CD4-positive, alpha-beta memory T cell (primary cell): ENCODE results near the gene SMAGP. TPM values are rescaled to one million over a fixed set of nuclear protein-coding genes. Genes with fewer than 3 reads are reported as not detected.

Source experiments
- CTCF ChIA-PET: fragments of 350-600 bp; sonication (Branson Sonifier 250); formaldehyde crosslinking; loops from one replicate; lab custom pipeline; 2021; ENCODE audit warnings: inconsistent platforms; ENCODE audit not compliant: partially characterized antibody; lab: Charles Lee
- POLR2A ChIA-PET: fragments of 350-600 bp; sonication (Branson Sonifier 250); formaldehyde crosslinking; loops from one replicate; lab custom pipeline; 2021; ENCODE audit not compliant: partially characterized antibody; lab: Charles Lee
- DNase-seq, 5 donors: peaks; one replicate each; pipeline versions ENCODE4 v3.0.0 to v3.0.0-alpha.2; 2020 to 2022; ENCODE audit warnings: mixed read lengths in 1 of 5
- H3K27ac ChIP-seq: one replicate; pipeline ENCODE4 v1.7.0; 2013; ENCODE audit warnings: low read depth, low read length
- H3K27me3 ChIP-seq: 2 replicates; pipeline ENCODE4 v1.7.0; 2013; ENCODE audit warnings: mild to moderate bottlenecking, low read length, moderate library complexity; ENCODE audit not compliant: insufficient read depth
- H3K36me3 ChIP-seq: 2 replicates; pipeline ENCODE4 v1.7.0; 2013; ENCODE audit warnings: mild to moderate bottlenecking, low read length, moderate library complexity; ENCODE audit not compliant: insufficient read depth
- H3K4me1 ChIP-seq: 2 replicates; pipeline ENCODE4 v1.7.0; 2013; ENCODE audit warnings: mild to moderate bottlenecking, low read length, moderate library complexity; ENCODE audit not compliant: insufficient read depth
- H3K4me3 ChIP-seq, 2 donors: one replicate each; pipeline ENCODE4 v1.7.0; 2013; ENCODE audit warnings: low read length in 2 of 2, mild to moderate bottlenecking in 1 of 2
- H3K9me3 ChIP-seq, 2 donors: one replicate each; pipeline ENCODE4 v1.7.0; 2013; ENCODE audit warnings: low read length in 2 of 2, control low read depth in 1 of 2; ENCODE audit not compliant: control insufficient read depth in 1 of 2
- H3K27ac Mint-ChIP-seq, 7 donors: one replicate each; pipeline ENCODE4 v1.8.0; 2020 to 2021; ENCODE audit warnings: mixed read lengths in 7 of 7, mild to moderate bottlenecking in 6 of 7, inconsistent platforms in 3 of 7, moderate library complexity in 3 of 7
- H3K27me3 Mint-ChIP-seq, 2 donors: one replicate each; pipeline ENCODE4 v1.8.0; 2020 to 2021; ENCODE audit warnings: mixed read lengths in 2 of 2
- H3K36me3 Mint-ChIP-seq, 2 donors: one replicate each; pipeline ENCODE4 v1.8.0; 2020 to 2021; ENCODE audit warnings: mixed read lengths in 2 of 2, inconsistent platforms in 1 of 2, mild to moderate bottlenecking in 1 of 2
- H3K4me1 Mint-ChIP-seq, 4 donors: one replicate each; pipeline ENCODE4 v1.8.0; 2020 to 2021; ENCODE audit warnings: mixed read lengths in 4 of 4, mild to moderate bottlenecking in 1 of 4
- H3K4me3 Mint-ChIP-seq, 8 donors: one replicate each; pipeline ENCODE4 v1.8.0; 2020 to 2021; ENCODE audit warnings: mixed read lengths in 8 of 8, mild to moderate bottlenecking in 7 of 8, moderate library complexity in 6 of 8, inconsistent platforms in 3 of 8
- H3K9me3 Mint-ChIP-seq, 8 donors: one replicate each; pipeline ENCODE4 v1.8.0; 2020 to 2021; ENCODE audit warnings: mixed read lengths in 8 of 8, mild to moderate bottlenecking in 5 of 8, inconsistent platforms in 3 of 8, moderate library complexity in 1 of 8
- intact Hi-C: fragments of 100-400 bp; cut with micrococcal nuclease; formaldehyde crosslinking; loops from one replicate; pipeline ENCODE4 v1.15.1; 2023
- polyA plus RNA-seq, 2 donors: library from polyadenylated mRNA; unstranded; fragments of 300-500 nt; fragmentation: Illumina TruSeq; gene quantifications; one replicate each; pipeline ENCODE4 v1.2.3, GENCODE V29; 2021
- total RNA-seq, 2 experiments: library from RNA; stranded (reverse); gene quantifications; one replicate each; pipeline ENCODE4 v1.2.3, GENCODE V29; 2021

The SMAGP gene
- total and polyA plus RNA-seq, 4 experiments from 2014 or later = 3.9 to 18.9 (median 8.0) TPM

DNA sequence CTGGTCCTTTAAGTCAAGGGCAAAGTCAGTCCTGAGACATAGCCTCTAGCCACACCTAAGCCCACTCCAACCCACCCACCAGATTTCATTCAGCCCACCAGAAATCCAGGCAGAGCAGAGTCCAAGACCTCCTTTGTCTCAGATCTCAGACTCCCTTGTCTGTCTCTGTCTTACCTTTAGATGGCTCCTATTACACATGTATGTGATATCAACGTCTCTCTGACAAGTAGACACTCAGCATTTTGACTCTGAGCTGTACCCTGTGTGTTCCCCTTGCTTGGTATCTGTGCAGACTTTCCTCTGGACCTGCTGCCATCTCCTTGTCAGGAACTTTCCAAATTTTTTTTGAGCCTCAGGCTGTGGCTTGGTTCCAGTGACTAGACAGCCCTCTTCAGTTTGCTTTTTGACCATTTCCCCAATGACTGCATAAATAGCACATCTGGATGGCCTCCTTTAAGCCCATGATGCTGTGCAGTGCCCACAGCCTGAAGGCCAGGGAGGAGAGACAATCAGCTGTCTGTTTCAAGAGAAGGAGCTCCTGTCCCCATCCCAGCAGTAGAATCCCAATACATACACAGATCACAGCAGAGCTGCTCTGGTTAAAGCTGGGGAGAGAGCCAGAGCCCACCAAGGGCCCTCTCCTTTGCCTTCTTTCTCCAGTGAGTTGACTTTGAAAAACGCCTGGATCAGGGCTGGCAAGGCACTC lies 59.4 kb downstream of the SMAGP start:
- Histone ChIP-seq H3K27ac (no peak overlapping the region), H3K4me3 (no peak overlapping the region), H3K9me3 (no peaks in the 10 kb centered on the region), H3K27me3 (no peaks in the 10 kb centered on the region), H3K4me1 (no peaks in the 10 kb centered on the region), H3K36me3 (no peaks in the 10 kb centered on the region)
- POLR2A ChIA-PET = interaction anchor here (1.1 kb wide), 1 partner anchor 28 kb away, joined by 6 read pairs; the partner anchor contains the start of gene DAZAP2
- no peak overlapping the region for H3K4me3 Mint-ChIP-seq
- no peak for DNase-seq
- H3K4me1 Mint-ChIP-seq = peaks cover 0 to 14% (median 5%) of the 10 kb centered on the region in 4 donors
- intact Hi-C loops = no loop called here
- CTCF ChIA-PET = interaction anchor here (1.1 kb wide), 1 partner anchor 130 kb away, joined by 3 read pairs; no protein-coding TSS in a partner anchor
- no peaks in the 10 kb centered on the region for H3K9me3 Mint-ChIP-seq
- no peaks in the 10 kb centered on the region for H3K27me3 Mint-ChIP-seq
- peak overlapping the region in 4 of 7 donors; percentile 10 to 72 (median 28) for H3K27ac Mint-ChIP-seq
- peaks cover 13 to 14% of the 10 kb centered on the region in 2 donors for H3K36me3 Mint-ChIP-seq

DNA sequence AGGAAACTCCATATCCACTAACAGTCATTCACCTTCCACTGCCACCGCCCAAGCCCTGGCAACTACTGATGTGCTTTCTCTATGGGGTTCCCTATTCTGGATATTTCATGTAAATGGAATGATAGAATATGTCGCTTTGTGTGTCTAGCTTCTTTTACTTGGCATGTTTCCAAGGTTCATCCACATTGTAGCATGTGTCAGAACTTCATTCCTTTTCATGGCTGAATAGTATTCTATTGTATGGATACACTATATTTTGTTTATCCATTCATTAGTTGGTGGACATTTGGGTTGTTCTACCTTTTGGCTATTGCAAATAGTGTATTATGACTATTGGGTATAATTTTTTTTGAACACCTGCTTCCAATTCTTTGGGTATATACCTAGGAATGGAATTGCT lies 61.0 kb downstream of the SMAGP start:
- POLR2A ChIA-PET = interaction anchor here (1.1 kb wide), 1 partner anchor 29 kb away, joined by 6 read pairs; the partner anchor contains the start of gene DAZAP2
- Histone ChIP-seq H3K9me3 (no peaks in the 10 kb centered on the region), H3K27ac (no peak overlapping the region), H3K4me3 (no peak overlapping the region), H3K36me3 (no peaks in the 10 kb centered on the region), H3K27me3 (no peaks in the 10 kb centered on the region), H3K4me1 (no peaks in the 10 kb centered on the region)
- Mint-ChIP-seq H3K9me3 (no peaks in the 10 kb centered on the region), H3K27ac (peak overlapping the region in 4 of 7 donors; percentile 57 to 75 (median 61)), H3K4me1 (peaks cover 0 to 7% (median 1%) of the 10 kb centered on the region in 4 donors), H3K27me3 (no peaks in the 10 kb centered on the region), H3K4me3 (no peak overlapping the region), H3K36me3 (peaks cover 11 to 12% of the 10 kb centered on the region in 2 donors)
- no peak for DNase-seq
- intact Hi-C loops = no loop called here
- CTCF ChIA-PET = no interaction called here

DNA sequence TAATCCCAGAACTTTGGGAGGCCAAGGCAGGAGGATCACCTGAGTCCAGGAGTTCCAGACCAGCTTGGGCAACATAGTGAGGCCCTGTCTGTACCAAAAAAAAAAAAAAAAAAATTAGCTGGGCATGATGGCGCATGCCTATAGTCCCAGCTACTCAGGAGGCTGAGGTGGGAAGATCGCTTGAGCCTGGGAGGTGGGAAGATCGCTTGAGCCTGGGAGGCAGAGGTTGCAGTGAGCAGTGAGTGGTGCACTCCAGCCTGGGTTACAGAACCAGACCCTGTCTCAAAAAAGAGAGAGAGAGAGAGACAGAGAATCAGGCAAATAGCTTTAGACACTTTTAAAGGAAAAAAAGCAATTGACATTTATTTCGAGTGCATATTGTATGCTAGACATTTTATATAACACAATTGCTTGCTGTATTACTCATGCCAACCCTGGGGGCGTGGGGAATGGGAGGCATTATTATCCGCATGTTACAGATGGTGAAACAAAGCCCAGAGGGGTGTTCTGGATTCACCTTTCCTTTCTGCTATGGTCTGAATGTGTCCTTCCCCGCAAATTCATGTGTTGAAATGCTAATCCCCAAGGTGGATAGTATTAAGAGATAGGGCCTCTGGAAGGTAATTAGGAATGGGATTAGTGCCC lies 62.1 kb downstream of the SMAGP start:
- Mint-ChIP-seq H3K27me3 (no peaks in the 10 kb centered on the region), H3K9me3 (no peaks in the 10 kb centered on the region), H3K4me3 (no peak overlapping the region), H3K36me3 (peaks cover 10 to 11% of the 10 kb centered on the region in 2 donors), H3K27ac (peak overlapping the region in 2 of 7 donors; percentile 29 to 71), H3K4me1 (peaks cover 6 to 15% (median 7%) of the 10 kb centered on the region in 4 donors)
- DNase-seq = no peak
- Histone ChIP-seq H3K4me3 (no peak overlapping the region), H3K36me3 (no peaks in the 10 kb centered on the region), H3K4me1 (peaks cover 6% of the 10 kb centered on the region), H3K9me3 (no peaks in the 10 kb centered on the region), H3K27ac (no peak overlapping the region), H3K27me3 (no peaks in the 10 kb centered on the region)
- ChIA-PET POLR2A (no interaction called here), CTCF (no interaction called here)
- intact Hi-C loops = no loop called here

DNA sequence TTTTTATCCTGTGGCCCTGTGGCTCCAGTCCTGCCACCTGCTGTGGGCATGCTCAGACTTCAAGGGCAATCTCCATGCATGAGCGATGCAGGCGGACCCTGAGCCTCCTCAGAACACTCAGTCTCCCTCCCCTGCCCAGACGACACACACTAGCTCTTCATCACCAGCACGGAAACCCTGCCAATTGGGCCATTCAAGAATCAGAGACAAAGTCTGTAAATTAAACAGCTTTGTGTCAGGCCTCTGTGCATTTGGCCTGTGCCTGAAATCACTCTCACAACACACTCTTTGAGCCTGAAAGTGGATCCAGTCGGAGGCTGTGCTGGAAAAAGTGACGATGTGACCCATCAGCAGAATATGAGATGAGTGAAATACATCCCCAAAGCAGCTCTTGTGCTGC lies 64.9 kb downstream of the SMAGP start:
- H3K4me3 Mint-ChIP-seq = no peak overlapping the region
- H3K9me3 ChIP-seq = no peaks in the 10 kb centered on the region
- H3K36me3 ChIP-seq = no peaks in the 10 kb centered on the region
- H3K27me3 Mint-ChIP-seq = no peaks in the 10 kb centered on the region
- peaks cover 4 to 9% of the 10 kb centered on the region in 2 donors for H3K36me3 Mint-ChIP-seq
- H3K27me3 ChIP-seq = no peaks in the 10 kb centered on the region
- CTCF ChIA-PET = interaction anchor here (0.7 to 1.3 kb wide), 3 partner anchors 13 to 136 kb away, joined by 3 read pairs; partner anchors contain the start of gene POU6F1
- POLR2A ChIA-PET = interaction anchor here (0.5 kb wide), 1 partner anchor 100 kb away, joined by 3 read pairs; no protein-coding TSS in a partner anchor
- peaks cover 28% of the 10 kb centered on the region for H3K4me1 ChIP-seq
- no peak for DNase-seq
- intact Hi-C loops = no loop called here
- H3K27ac Mint-ChIP-seq = peak overlapping the region in 4 of 7 donors; percentile 15 to 79 (median 60)
- H3K9me3 Mint-ChIP-seq = no peaks in the 10 kb centered on the region
- H3K27ac ChIP-seq = no peak overlapping the region
- H3K4me3 ChIP-seq = no peak overlapping the region
- peaks cover 10 to 36% (median 17%) of the 10 kb centered on the region in 4 donors for H3K4me1 Mint-ChIP-seq

DNA sequence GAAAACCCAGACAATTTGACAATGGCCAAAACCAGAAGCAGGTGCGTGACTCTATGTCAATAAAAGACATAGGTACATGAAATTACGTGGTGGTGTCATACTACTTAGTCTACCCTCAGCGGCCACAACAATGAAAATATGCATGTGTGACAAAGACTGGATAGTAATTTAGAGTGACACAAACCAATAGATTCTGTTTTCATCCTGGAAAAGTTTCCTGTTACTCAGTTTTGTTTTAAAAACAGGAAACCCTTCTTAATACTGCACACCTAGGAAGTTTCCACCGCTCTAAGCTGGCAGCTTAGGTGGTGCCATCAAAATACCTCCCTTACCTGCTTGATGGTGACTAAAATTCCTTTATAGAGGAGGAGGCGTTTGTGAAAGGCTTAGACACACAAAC lies 67.5 kb downstream of the SMAGP start:
- H3K9me3 Mint-ChIP-seq = no peaks in the 10 kb centered on the region
- H3K36me3 Mint-ChIP-seq = peaks cover 0 to 7% of the 10 kb centered on the region in 2 donors
- Histone ChIP-seq H3K9me3 (no peaks in the 10 kb centered on the region), H3K4me1 (peaks cover 28% of the 10 kb centered on the region), H3K36me3 (no peaks in the 10 kb centered on the region), H3K27me3 (no peaks in the 10 kb centered on the region), H3K27ac (no peak overlapping the region), H3K4me3 (no peak overlapping the region)
- peak overlapping the region in 6 of 8 donors; percentile 12 to 36 (median 26) for H3K4me3 Mint-ChIP-seq
- H3K27me3 Mint-ChIP-seq = no peaks in the 10 kb centered on the region
- peak; percentile 38 to 53 (median 45) for DNase-seq
- intact Hi-C loops = no loop called here
- ChIA-PET POLR2A (interaction anchor here (1.4 kb wide), 1 partner anchor 15 kb away, joined by 3 read pairs; the partner anchor contains the start of gene POU6F1), CTCF (no interaction called here)
- peak overlapping the region; percentile 9 to 91 (median 83) for H3K27ac Mint-ChIP-seq
- H3K4me1 Mint-ChIP-seq = peaks cover 10 to 36% (median 17%) of the 10 kb centered on the region in 4 donors

DNA sequence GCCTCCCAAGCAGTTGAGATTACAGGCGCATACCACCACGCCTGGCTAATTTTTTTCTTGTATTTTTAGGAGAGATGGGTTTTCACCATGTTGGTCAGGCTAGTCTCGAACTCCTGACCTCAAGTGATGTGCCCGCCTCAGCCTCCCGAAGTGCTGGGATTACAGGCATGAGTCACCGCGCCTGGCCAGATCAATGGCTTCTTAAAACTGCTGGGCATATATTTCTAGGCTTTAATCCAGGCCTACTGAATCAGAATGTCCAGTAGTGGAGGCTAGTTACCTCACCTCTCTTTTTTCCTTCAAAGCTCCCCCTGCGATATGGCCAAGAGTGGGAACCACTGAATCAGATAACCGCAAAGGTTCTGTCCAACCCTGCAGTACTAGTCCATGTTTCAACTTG lies 69.4 kb downstream of the SMAGP start:
- H3K4me1 Mint-ChIP-seq = peaks cover 10 to 36% (median 17%) of the 10 kb centered on the region in 4 donors

DNA sequence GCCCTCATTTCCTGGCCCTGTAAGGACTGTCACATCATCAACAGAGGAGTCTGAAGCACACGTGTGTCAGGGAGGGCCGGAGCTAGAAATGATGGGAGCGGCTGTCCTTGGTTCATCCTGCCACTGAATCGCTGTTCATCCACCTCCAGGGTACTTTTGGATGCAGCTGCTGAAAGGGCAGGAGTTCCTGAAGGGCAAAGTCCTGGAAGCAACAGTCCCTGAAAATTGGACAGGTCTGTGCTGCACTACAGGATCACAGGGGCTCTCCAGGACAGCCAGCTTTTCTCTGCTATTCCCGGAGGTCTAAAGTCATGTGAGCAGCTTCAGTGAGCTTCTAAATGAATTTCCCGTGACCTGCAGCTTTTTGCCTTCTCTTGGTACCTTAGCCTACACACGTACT lies 70.1 kb downstream of the SMAGP start:
- H3K27ac ChIP-seq = no peak overlapping the region
- Mint-ChIP-seq H3K27me3 (no peaks in the 10 kb centered on the region), H3K4me3 (no peak overlapping the region), H3K9me3 (no peaks in the 10 kb centered on the region), H3K4me1 (peaks cover 10 to 32% (median 17%) of the 10 kb centered on the region in 4 donors), H3K36me3 (peaks cover 6 to 7% of the 10 kb centered on the region in 2 donors), H3K27ac (peak overlapping the region in 3 of 7 donors; percentile 43 to 65 (median 60))
- ChIA-PET CTCF (no interaction called here), POLR2A (no interaction called here)
- intact Hi-C loops = no loop called here
- H3K27me3 ChIP-seq = no peaks in the 10 kb centered on the region
- peaks cover 28% of the 10 kb centered on the region for H3K4me1 ChIP-seq
- H3K36me3 ChIP-seq = no peaks in the 10 kb centered on the region
- no peaks in the 10 kb centered on the region for H3K9me3 ChIP-seq
- H3K4me3 ChIP-seq = no peak overlapping the region
- DNase-seq = no peak

More for the DNA sequence above, 69.4 kb downstream of the SMAGP start:
- Histone ChIP-seq H3K36me3 (no peaks in the 10 kb centered on the region), H3K27me3 (no peaks in the 10 kb centered on the region), H3K9me3 (no peaks in the 10 kb centered on the region), H3K27ac (no peak overlapping the region), H3K4me1 (peaks cover 28% of the 10 kb centered on the region), H3K4me3 (no peak overlapping the region)
- ChIA-PET CTCF (no interaction called here), POLR2A (interaction anchor here (0.6 kb wide), 1 partner anchor 39 kb away, joined by 3 read pairs; no protein-coding TSS in a partner anchor)
- no peak for DNase-seq
- H3K27ac Mint-ChIP-seq = peak overlapping the region in 6 of 7 donors; percentile 7 to 88 (median 66)
- intact Hi-C loops = no loop called here
- H3K4me3 Mint-ChIP-seq = peak overlapping the region in 2 of 8 donors; percentile 7 to 14
- H3K9me3 Mint-ChIP-seq = no peaks in the 10 kb centered on the region
- H3K36me3 Mint-ChIP-seq = peaks cover 5 to 7% of the 10 kb centered on the region in 2 donors
- no peaks in the 10 kb centered on the region for H3K27me3 Mint-ChIP-seq
